A549 (cell line): ENCODE measurements around the gene ARHGEF19. TPM values are rescaled to one million over a fixed set of nuclear protein-coding genes. Genes with fewer than 3 reads are reported as not detected.
A peak's percentile ranks its signal among the peaks of the same experiment; 100 is the strongest.

ENCODE experiments used
- ATAC-seq, 2 experiments: fragments of 200-7000 bp in 1 of 2; fragments of >200 bp in 1 of 2; cut with Nextera tagmentation in 1 of 2; cut with Tn5 transposase in 1 of 2; 3 replicates each; pipeline versions ENCODE4 v1.8.0 to v1.9.1; 2018 to 2020; ENCODE audit warnings: mild to moderate bottlenecking in 1 of 2, moderate library complexity in 1 of 2
- CTCF ChIA-PET: fragments of 300-600 bp; sonication (Branson Sonifier 250); formaldehyde crosslinking; extraction: SDS; loops from one replicate; lab custom pipeline; 2021; ENCODE audit warnings: antibody characterized with exemption, inconsistent platforms; lab: Yijun Ruan, JAX
- POLR2A ChIA-PET: fragments of 350-600 bp; formaldehyde crosslinking; extraction: SDS; loops from one replicate; lab custom pipeline; 2021; ENCODE audit warnings: antibody characterized with exemption, inconsistent platforms; lab: Yijun Ruan, JAX
- DNase-seq, 2 experiments: peaks; one replicate each; pipeline versions ENCODE4 v3.0.0 to v3.0.0-alpha.2; 2011 to 2016; ENCODE audit warnings: low read depth in 1 of 2, low spot score in 1 of 2
- FAIRE-seq: peaks from 2 replicates; lab custom pipeline; 2011; peaks lifted over from hg19 to GRCh38; lab: Jason Lieb, UNC
- H3K27ac ChIP-seq, 2 experiments: fragments of >200 bp; sonication (Bioruptor Twin); formaldehyde crosslinking; 3 replicates each; pipeline ENCODE4 v1.5.1; 2016 to 2017
- H3K4me1 ChIP-seq: fragments of >200 bp; sonication (Bioruptor Twin); formaldehyde crosslinking; 3 replicates; pipeline ENCODE4 v1.6.1; 2016
- H3K4me2 ChIP-seq: fragments of >200 bp; sonication (Bioruptor Twin); formaldehyde crosslinking; 3 replicates; pipeline ENCODE4 v1.6.1; 2016
- H3K4me3 ChIP-seq: fragments of >200 bp; sonication (Bioruptor Twin); formaldehyde crosslinking; 3 replicates; pipeline ENCODE4 v1.5.1; 2016
- H3K9me3 ChIP-seq: fragments of >200 bp; sonication (Bioruptor Twin); formaldehyde crosslinking; 3 replicates; pipeline ENCODE4 v1.6.1; 2016
- CBX8 ChIP-seq: fragments of 200-600 bp; sonication (generic); IDR thresholded peaks from 2 replicates; pipeline ENCODE4 v1.6.1; 2016
- CHD2 ChIP-seq: fragments of 150-350 bp; IDR thresholded peaks from 2 replicates; pipeline ENCODE4 v1.6.1; 2014; ENCODE audit warnings: low read length; ENCODE audit not compliant: partially characterized antibody
- EP300 ChIP-seq, 2 experiments: fragments of >200 bp; sonication (Bioruptor Twin); formaldehyde crosslinking; IDR thresholded peaks; 2 replicates in 1 of 2; 3 replicates in 1 of 2; pipeline ENCODE4 v1.6.1; 2016 to 2017
- FOSL2 ChIP-seq, 2 experiments: fragments of 450-650 bp in 1 of 2; fragments of >200 bp in 1 of 2; sonication (Bioruptor Twin) in 1 of 2; formaldehyde crosslinking; IDR thresholded peaks; 2 replicates each; pipeline versions ENCODE4 v1.5.0 to v1.6.1; 2016 to 2020; ENCODE audit warnings: mild to moderate bottlenecking in 1 of 2, moderate library complexity in 1 of 2
- FOXS1 ChIP-seq: fragments of 250-450 bp; sonication (Bioruptor Pico); IDR thresholded peaks from 2 replicates; pipeline ENCODE4 v1.5.0; 2020; ENCODE audit warnings: mild to moderate bottlenecking, moderate library complexity
- HOXA7 ChIP-seq: fragments of 250-450 bp; sonication (Bioruptor Pico); IDR thresholded peaks from 2 replicates; pipeline ENCODE4 v1.5.0; 2020; ENCODE audit warnings: mild to moderate bottlenecking, moderate library complexity
- KDM5A ChIP-seq: fragments of 200-600 bp; sonication (generic); IDR thresholded peaks from 2 replicates; pipeline ENCODE4 v1.6.1; 2016; ENCODE audit warnings: antibody characterized with exemption, mild to moderate bottlenecking
- MAZ ChIP-seq: fragments of 150-350 bp; IDR thresholded peaks from 2 replicates; pipeline ENCODE4 v1.6.1; 2014; ENCODE audit warnings: antibody characterized with exemption, low read depth, low read length, borderline replicate concordance
- NFE2L2 ChIP-seq: fragments of 150-350 bp; conservative IDR thresholded peaks from 2 replicates; pipeline ENCODE4 v1.6.1; 2014; ENCODE audit warnings: low read length
- NPAS2 ChIP-seq: fragments of 250-450 bp; sonication (Bioruptor Pico); IDR thresholded peaks from 2 replicates; pipeline ENCODE4 v1.8.0; 2022; ENCODE audit warnings: mild to moderate bottlenecking, moderate library complexity, borderline replicate concordance
- PHF8 ChIP-seq: fragments of 200-600 bp; sonication (generic); IDR thresholded peaks from 2 replicates; pipeline ENCODE4 v1.6.1; 2016; ENCODE audit warnings: low read depth, mild to moderate bottlenecking, antibody characterized with exemption, moderate library complexity, borderline replicate concordance
- POLR2A ChIP-seq: IDR thresholded peaks from 2 replicates; pipeline ENCODE4 v1.6.1; 2012; ENCODE audit warnings: mild to moderate bottlenecking, low read length
- RCOR1 ChIP-seq: fragments of 150-350 bp; IDR thresholded peaks from 2 replicates; pipeline ENCODE4 v1.6.1; 2014; ENCODE audit warnings: antibody characterized with exemption, low read length, low read depth
- RFX5 ChIP-seq: fragments of 450-650 bp; IDR thresholded peaks from 2 replicates; pipeline ENCODE4 v1.7.1; 2014; ENCODE audit warnings: antibody characterized with exemption, mild to moderate bottlenecking, moderate library complexity
- RNF2 ChIP-seq: fragments of 200-600 bp; sonication (generic); IDR thresholded peaks from 2 replicates; pipeline ENCODE4 v1.6.1; 2016; ENCODE audit warnings: low read depth, mild to moderate bottlenecking, antibody characterized with exemption, moderate library complexity, borderline replicate concordance
- ZC3H11A ChIP-seq: fragments of 450-650 bp; IDR thresholded peaks from 2 replicates; pipeline ENCODE4 v1.6.1; 2014; ENCODE audit warnings: antibody characterized with exemption, mild to moderate bottlenecking
- ZNF302 ChIP-seq: fragments of 250-450 bp; sonication (Bioruptor Pico); IDR thresholded peaks from 2 replicates; pipeline ENCODE4 v1.9.0; 2021; ENCODE audit warnings: inconsistent platforms, mild to moderate bottlenecking, moderate library complexity
- WGBS: methylation state at CpG from one replicate; pipeline ENCODE4 v1.1.6; 2017; ENCODE audit errors: missing lambda C conversion rate; 5-methylcytosine and 5-hydroxymethylcytosine counted together
- polyA plus RNA-seq, 4 experiments: library from polyadenylated mRNA; depleted of rRNA in 3 of 4; stranded (reverse); fragments of >200 nt; fragmentation: RNase III in 1 of 4; extraction: RNeasy Plus Mini Kit Qiagen cat#74134 plus additional on column Dnase treatment in 1 of 4; gene quantifications; 2 replicates in 3 of 4; 3 replicates in 1 of 4; pipeline ENCODE4 v1.2.3, GENCODE V29; 2011 to 2017
- TF ChIP-seq, protein P1 (sequence below): IDR thresholded peaks from 2 replicates; pipeline ENCODE4 v1.6.1; 2012; ENCODE audit warnings: low read depth, borderline replicate concordance
- TF ChIP-seq, protein P2 (sequence below): fragments of 150-350 bp; IDR thresholded peaks from 2 replicates; pipeline ENCODE4 v1.6.1; 2014; ENCODE audit warnings: low read depth, mild to moderate bottlenecking, low read length
- TF ChIP-seq, protein P3 (sequence below): fragments of 250-450 bp; sonication (Bioruptor Pico); IDR thresholded peaks from 2 replicates; pipeline ENCODE4 v1.5.0; 2021; ENCODE audit warnings: mild to moderate bottlenecking, moderate library complexity, borderline replicate concordance
- TF ChIP-seq, protein P4 (sequence below): fragments of >200 bp; sonication (Bioruptor Twin); formaldehyde crosslinking; IDR thresholded peaks from 3 replicates; pipeline ENCODE4 v1.5.1; 2016
- TF ChIP-seq, protein P5 (sequence below): fragments of >200 bp; sonication (Bioruptor Twin); formaldehyde crosslinking; IDR thresholded peaks from 2 replicates; pipeline ENCODE4 v1.6.1; 2016
- TF ChIP-seq, protein P6 (sequence below): IDR thresholded peaks from 2 replicates; pipeline ENCODE4 v1.6.1; 2012

The ARHGEF19 gene
- polyA plus RNA-seq, 2 of the 4 experiments (the other 2 are of a cell fraction) = 6.1 to 9.2 TPM

DNA sequence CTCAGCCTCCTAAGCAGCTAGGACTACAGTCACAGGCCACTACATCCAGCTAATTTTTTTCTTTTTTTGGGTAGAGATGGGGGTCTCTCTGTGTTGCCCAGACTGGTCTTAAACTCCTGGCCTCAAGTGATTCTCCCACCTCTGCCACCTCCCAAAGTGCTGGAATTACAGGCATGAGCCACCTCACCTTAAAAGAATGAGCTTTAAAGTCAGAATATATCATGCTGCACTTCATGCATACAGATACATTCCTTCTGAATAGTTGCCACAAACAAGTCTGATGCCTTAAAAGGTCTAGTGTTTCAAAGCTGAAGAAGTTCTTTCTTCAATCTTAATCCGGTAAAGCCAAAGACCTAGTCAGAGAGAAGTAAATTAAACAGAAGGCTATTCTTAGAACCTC lies 48.4 kb upstream of the ARHGEF19 start:
- no peak overlapping the region for H3K4me2 ChIP-seq
- H3K27ac ChIP-seq = 0 out of 6 replicates have a peak overlapping the region, but pooled peaks of 1 of the 2 experiments have one; percentile 26
- 68% methylated on average over 1 of the region's 1 CpG for WGBS
- H3K4me3 ChIP-seq = no peak overlapping the region
- ATAC-seq (no peak), DNase-seq (no peak), FAIRE-seq (no peak)
- CTCF ChIA-PET = interaction anchor here (0.9 to 1.6 kb wide), 3 partner anchors 17 to 76 kb away, joined by 3 to 5 read pairs (median 3); no protein-coding TSS in a partner anchor
- POLR2A ChIA-PET = no interaction called here
- peaks cover 10% of the 10 kb centered on the region; the same call in 2 of the 3 replicates for H3K4me1 ChIP-seq
- no peaks in the 10 kb centered on the region for H3K9me3 ChIP-seq
- TF ChIP-seq POLR2A (no peak), NPAS2 (CRISPR knock-in tag) (no peak), KDM5A (no peak), FOSL2 (IDR thresholded peaks at IDR 0.05) (no peak), FOSL2 (CRISPR knock-in tag; IDR thresholded peaks at IDR 0.05) (no peak), PHF8 (no peak), EP300 (IDR thresholded peaks at IDR 0.05) (no peak), RCOR1 (no peak), CHD2 (no peak), FOXS1 (no peak), NFE2L2 (no peak), ZNF302 (CRISPR knock-in tag) (no peak), CBX8 (no peak), HOXA7 (CRISPR knock-in tag) (no peak)
- TF ChIP-seq, protein P1, sequence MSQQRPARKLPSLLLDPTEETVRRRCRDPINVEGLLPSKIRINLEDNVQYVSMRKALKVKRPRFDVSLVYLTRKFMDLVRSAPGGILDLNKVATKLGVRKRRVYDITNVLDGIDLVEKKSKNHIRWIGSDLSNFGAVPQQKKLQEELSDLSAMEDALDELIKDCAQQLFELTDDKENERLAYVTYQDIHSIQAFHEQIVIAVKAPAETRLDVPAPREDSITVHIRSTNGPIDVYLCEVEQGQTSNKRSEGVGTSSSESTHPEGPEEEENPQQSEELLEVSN = no peak
- TF ChIP-seq, protein P2, sequence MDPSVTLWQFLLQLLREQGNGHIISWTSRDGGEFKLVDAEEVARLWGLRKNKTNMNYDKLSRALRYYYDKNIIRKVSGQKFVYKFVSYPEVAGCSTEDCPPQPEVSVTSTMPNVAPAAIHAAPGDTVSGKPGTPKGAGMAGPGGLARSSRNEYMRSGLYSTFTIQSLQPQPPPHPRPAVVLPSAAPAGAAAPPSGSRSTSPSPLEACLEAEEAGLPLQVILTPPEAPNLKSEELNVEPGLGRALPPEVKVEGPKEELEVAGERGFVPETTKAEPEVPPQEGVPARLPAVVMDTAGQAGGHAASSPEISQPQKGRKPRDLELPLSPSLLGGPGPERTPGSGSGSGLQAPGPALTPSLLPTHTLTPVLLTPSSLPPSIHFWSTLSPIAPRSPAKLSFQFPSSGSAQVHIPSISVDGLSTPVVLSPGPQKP = no peak
- TF ChIP-seq, protein P3, sequence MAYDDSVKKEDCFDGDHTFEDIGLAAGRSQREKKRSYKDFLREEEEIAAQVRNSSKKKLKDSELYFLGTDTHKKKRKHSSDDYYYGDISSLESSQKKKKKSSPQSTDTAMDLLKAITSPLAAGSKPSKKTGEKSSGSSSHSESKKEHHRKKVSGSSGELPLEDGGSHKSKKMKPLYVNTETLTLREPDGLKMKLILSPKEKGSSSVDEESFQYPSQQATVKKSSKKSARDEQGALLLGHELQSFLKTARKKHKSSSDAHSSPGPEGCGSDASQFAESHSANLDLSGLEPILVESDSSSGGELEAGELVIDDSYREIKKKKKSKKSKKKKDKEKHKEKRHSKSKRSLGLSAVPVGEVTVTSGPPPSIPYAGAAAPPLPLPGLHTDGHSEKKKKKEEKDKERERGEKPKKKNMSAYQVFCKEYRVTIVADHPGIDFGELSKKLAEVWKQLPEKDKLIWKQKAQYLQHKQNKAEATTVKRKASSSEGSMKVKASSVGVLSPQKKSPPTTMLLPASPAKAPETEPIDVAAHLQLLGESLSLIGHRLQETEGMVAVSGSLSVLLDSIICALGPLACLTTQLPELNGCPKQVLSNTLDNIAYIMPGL (CRISPR knock-in tag) = no peak
- TF ChIP-seq, protein P4, sequence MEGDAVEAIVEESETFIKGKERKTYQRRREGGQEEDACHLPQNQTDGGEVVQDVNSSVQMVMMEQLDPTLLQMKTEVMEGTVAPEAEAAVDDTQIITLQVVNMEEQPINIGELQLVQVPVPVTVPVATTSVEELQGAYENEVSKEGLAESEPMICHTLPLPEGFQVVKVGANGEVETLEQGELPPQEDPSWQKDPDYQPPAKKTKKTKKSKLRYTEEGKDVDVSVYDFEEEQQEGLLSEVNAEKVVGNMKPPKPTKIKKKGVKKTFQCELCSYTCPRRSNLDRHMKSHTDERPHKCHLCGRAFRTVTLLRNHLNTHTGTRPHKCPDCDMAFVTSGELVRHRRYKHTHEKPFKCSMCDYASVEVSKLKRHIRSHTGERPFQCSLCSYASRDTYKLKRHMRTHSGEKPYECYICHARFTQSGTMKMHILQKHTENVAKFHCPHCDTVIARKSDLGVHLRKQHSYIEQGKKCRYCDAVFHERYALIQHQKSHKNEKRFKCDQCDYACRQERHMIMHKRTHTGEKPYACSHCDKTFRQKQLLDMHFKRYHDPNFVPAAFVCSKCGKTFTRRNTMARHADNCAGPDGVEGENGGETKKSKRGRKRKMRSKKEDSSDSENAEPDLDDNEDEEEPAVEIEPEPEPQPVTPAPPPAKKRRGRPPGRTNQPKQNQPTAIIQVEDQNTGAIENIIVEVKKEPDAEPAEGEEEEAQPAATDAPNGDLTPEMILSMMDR = no peak
- TF ChIP-seq, protein P5, sequence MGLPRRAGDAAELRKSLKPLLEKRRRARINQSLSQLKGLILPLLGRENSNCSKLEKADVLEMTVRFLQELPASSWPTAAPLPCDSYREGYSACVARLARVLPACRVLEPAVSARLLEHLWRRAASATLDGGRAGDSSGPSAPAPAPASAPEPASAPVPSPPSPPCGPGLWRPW = no peak
- TF ChIP-seq, protein P6, sequence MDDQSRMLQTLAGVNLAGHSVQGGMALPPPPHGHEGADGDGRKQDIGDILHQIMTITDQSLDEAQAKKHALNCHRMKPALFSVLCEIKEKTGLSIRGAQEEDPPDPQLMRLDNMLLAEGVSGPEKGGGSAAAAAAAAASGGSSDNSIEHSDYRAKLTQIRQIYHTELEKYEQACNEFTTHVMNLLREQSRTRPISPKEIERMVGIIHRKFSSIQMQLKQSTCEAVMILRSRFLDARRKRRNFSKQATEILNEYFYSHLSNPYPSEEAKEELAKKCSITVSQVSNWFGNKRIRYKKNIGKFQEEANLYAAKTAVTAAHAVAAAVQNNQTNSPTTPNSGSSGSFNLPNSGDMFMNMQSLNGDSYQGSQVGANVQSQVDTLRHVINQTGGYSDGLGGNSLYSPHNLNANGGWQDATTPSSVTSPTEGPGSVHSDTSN = no peak

DNA sequence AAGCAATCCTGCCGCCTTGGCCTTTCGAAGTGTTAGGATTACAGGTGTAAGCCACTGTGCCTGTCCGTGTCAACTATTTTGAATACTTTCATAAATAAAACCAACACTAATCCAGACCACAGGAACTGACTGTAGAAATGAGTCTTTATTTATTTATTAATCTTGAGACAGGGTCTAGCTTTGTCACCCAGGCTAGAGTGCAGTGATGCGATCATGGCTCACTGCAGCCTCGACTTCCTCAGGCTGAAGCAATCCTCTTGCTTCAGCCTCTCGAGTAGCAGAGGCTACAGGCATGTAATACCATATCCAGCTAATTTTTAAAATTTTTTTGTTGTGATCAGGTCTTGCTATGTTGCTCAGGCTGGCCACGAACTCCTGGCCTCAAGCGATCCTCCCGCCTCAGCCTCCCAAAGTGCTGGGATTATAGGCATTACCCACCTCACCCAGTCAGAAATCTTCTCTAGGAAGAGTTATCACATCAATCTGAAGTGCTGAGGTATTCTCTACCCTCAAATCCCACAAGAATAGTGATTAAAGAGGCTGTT lies 46.2 kb upstream of the ARHGEF19 start:
- ChIA-PET POLR2A (no interaction called here), CTCF (no interaction called here)
- 88% methylated on average over 9 of the region's 9 CpGs for WGBS
- ATAC-seq (no peak), FAIRE-seq (no peak), DNase-seq (no peak)
- peaks cover 12% of the 10 kb centered on the region; the same call in 2 of the 3 replicates for H3K4me1 ChIP-seq
- TF ChIP-seq RNF2 (no peak), ZC3H11A (no peak), CBX8 (no peak), MAZ (no peak), EP300 (IDR thresholded peaks at IDR 0.05) (no peak), RCOR1 (no peak), KDM5A (no peak), RFX5 (no peak)
- H3K9me3 ChIP-seq = no peaks in the 10 kb centered on the region
- no peak overlapping the region for H3K4me2 ChIP-seq
- H3K4me3 ChIP-seq = no peak overlapping the region
- no peak overlapping the region for H3K27ac ChIP-seq
